ENCODE measurements around the gene RPA3. TPM values are rescaled to one million over a fixed set of nuclear protein-coding genes. Genes with fewer than 3 reads are reported as not detected.

RPA3 gene
- total and polyA plus RNA-seq, 8 donors: 6.7 to 44.9 (median 28.7) TPM; not detected in 1

DNA sequence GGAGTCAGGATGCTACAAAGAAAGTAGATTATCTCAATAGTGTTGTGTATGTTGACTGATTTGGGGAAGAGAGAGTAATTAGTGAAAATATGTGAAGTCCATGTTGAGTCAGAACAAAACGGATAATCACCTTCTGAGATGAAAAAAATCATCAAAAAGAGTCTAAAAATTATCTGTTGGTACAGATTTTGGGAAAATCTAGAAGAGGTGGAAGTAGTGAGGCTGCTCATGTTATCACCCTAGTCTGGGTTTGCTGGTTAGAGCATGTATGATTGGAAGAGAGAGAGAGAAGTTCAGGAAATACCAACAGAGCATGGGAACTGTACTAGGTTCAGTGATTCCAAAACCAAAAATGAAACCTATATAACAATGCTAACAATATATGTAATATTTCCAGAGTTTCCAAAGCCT lies 12.3 kb downstream of the RPA3 start:
- WGBS, 5 donors: 79 to 83% (median 81%) methylated on average over 1 of the region's 1 CpG

DNA sequence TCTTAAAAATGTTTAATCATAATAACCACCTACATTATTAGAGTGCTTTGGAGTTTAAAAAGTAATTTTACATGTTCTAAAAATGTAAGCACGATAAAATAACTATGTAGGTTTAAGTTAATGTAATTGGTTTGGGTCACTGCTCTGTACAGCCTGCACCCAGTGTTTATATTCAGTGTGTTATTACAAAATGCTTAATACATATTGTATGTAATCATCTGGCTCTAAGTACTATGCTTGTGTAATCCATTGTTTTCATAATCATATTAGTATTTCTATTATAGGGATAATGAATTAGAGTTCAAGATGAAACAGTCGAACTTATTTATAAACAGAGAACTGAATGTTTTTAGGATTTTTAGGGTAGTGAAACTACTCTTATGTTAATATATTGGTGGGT lies 13.1 kb downstream of the RPA3 start:
- Histone ChIP-seq H3K9me3 (no peaks in the 10 kb centered on the region), H3K27me3 (no peaks in the 10 kb centered on the region), H3K36me3 (no peaks in the 10 kb centered on the region), H3K27ac (no peak overlapping the region), H3K4me1 (peaks cover 0 to 55% (median 28%) of the 10 kb centered on the region in 4 donors), H3K4me3 (no peak overlapping the region)
- WGBS, 5 donors: 60 to 91% (median 77%) methylated on average over 2 of the region's 2 CpGs
- TF ChIP-seq EP300 (IDR thresholded peaks at IDR 0.05) (no peak), POLR2A (IDR thresholded peaks at IDR 0.05) (no peak), POLR2AphosphoS5 (IDR thresholded peaks at IDR 0.05) (no peak)
- TF ChIP-seq, protein P1, sequence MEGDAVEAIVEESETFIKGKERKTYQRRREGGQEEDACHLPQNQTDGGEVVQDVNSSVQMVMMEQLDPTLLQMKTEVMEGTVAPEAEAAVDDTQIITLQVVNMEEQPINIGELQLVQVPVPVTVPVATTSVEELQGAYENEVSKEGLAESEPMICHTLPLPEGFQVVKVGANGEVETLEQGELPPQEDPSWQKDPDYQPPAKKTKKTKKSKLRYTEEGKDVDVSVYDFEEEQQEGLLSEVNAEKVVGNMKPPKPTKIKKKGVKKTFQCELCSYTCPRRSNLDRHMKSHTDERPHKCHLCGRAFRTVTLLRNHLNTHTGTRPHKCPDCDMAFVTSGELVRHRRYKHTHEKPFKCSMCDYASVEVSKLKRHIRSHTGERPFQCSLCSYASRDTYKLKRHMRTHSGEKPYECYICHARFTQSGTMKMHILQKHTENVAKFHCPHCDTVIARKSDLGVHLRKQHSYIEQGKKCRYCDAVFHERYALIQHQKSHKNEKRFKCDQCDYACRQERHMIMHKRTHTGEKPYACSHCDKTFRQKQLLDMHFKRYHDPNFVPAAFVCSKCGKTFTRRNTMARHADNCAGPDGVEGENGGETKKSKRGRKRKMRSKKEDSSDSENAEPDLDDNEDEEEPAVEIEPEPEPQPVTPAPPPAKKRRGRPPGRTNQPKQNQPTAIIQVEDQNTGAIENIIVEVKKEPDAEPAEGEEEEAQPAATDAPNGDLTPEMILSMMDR (IDR thresholded peaks at IDR 0.05): no peak
- intact Hi-C loops (cut with DNase I; ENCODE audit: low total_unique reads): no loop called here
- DNase-seq: no peak

More for the DNA sequence above, 12.3 kb downstream of the RPA3 start:
- H3K9me3 ChIP-seq: no peaks in the 10 kb centered on the region
- H3K4me1 ChIP-seq: peaks cover 0 to 55% (median 27%) of the 10 kb centered on the region in 4 donors
- H3K27ac ChIP-seq: no peak overlapping the region
- H3K36me3 ChIP-seq: no peaks in the 10 kb centered on the region
- intact Hi-C loops (cut with DNase I; ENCODE audit: low total_unique reads): no loop called here
- H3K4me3 ChIP-seq: no peak overlapping the region
- TF ChIP-seq POLR2A (IDR thresholded peaks at IDR 0.05): no peak
- TF ChIP-seq, protein P1 (IDR thresholded peaks at IDR 0.05): no peak
- TF ChIP-seq EP300 (IDR thresholded peaks at IDR 0.05): no peak
- TF ChIP-seq POLR2AphosphoS5 (IDR thresholded peaks at IDR 0.05): no peak
- DNase-seq: no peak
- no peaks in the 10 kb centered on the region for H3K27me3 ChIP-seq

DNA sequence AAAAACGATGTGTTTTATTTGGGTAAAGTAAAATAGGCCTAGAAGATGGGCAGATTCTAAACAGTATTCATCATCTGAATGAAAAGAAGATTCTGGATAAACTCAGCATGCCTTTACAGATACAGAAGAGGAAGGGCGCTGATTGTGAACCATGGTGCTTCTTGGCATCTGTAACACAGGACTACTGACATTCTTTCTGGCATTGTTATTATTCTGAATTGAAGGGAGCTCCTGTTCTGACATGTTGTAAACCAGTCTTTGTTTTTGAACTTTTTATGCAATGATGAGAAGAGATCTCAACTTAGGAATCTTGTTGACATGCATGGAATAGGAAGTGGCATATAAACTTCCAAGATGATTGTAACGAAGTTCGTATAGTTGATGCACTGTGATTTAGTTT lies 13.5 kb downstream of the RPA3 start:
- no peaks in the 10 kb centered on the region for H3K27me3 ChIP-seq
- no peaks in the 10 kb centered on the region for H3K36me3 ChIP-seq
- H3K27ac ChIP-seq: no peak overlapping the region
- DNase-seq: no peak
- peaks cover 0 to 59% (median 30%) of the 10 kb centered on the region in 4 donors for H3K4me1 ChIP-seq
- WGBS, 5 donors: 85 to 90% (median 88%) methylated on average over 4 of the region's 4 CpGs
- intact Hi-C loops (cut with DNase I; ENCODE audit: low total_unique reads): no loop called here
- no peak overlapping the region for H3K4me3 ChIP-seq
- H3K9me3 ChIP-seq: no peaks in the 10 kb centered on the region
- TF ChIP-seq, protein P1 (IDR thresholded peaks at IDR 0.05): no peak
- no peak for TF ChIP-seq EP300 (IDR thresholded peaks at IDR 0.05)
- no peak for TF ChIP-seq POLR2A (IDR thresholded peaks at IDR 0.05)
- no peak for TF ChIP-seq POLR2AphosphoS5 (IDR thresholded peaks at IDR 0.05)

DNA sequence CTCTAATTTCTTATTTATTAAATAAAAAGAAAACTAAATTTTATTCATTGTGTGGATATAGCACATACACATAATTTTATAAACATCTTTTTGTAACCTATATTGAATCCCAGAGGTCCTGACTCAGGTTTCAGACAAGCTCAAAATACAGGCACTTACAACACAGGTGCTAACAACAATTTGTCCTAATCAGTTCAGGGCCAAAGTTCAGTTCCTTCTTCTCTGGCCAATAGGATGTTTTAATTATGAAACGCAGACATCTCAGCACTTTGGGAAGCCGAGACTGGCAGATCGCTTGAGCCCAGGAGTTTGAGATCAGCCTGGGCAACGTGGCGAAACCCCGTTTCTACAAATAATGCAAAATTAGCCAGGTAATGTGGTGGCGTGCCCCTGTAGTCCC lies 15.0 kb downstream of the RPA3 start:
- Histone ChIP-seq H3K4me3 (no peak overlapping the region), H3K9me3 (no peaks in the 10 kb centered on the region), H3K27ac (no peak overlapping the region), H3K4me1 (peaks cover 0 to 62% (median 33%) of the 10 kb centered on the region in 4 donors), H3K36me3 (no peaks in the 10 kb centered on the region), H3K27me3 (no peaks in the 10 kb centered on the region)
- 81 to 97% (median 92%) methylated on average over 7 of the region's 7 CpGs for WGBS, 5 donors
- intact Hi-C loops (cut with DNase I; ENCODE audit: low total_unique reads): no loop called here
- TF ChIP-seq EP300 (IDR thresholded peaks at IDR 0.05) (no peak), POLR2AphosphoS5 (IDR thresholded peaks at IDR 0.05) (no peak), POLR2A (IDR thresholded peaks at IDR 0.05) (no peak)
- TF ChIP-seq, protein P1 (IDR thresholded peaks at IDR 0.05): no peak
- no peak for DNase-seq

All from stomach (tissue), 9 donors.